SK-N-SH (cell line): ENCODE measurements around the gene TP53TG5. TPM values are rescaled to one million over a fixed set of nuclear protein-coding genes. Genes with fewer than 3 reads are reported as not detected.
A peak's percentile ranks its signal among the peaks of the same experiment; 100 is the strongest.

Experiments
- CTCF ChIA-PET: fragments of 300-600, 350-600 bp; formaldehyde crosslinking; extraction: SDS; loops from one replicate; lab custom pipeline; 2021; lab: Yijun Ruan, JAX
- POLR2A ChIA-PET: fragments of 350-600 bp; sonication (Branson Sonifier 250); formaldehyde crosslinking; extraction: SDS; loops from one replicate; lab custom pipeline; 2020; ENCODE audit warnings: antibody characterized with exemption, inconsistent platforms; lab: Yijun Ruan, JAX
- DNase-seq: peaks from one replicate; pipeline ENCODE4 v3.0.0; 2012
- H2AFZ ChIP-seq: fragments of 200-600 bp; sonication (generic); 2 replicates; pipeline ENCODE4 v1.8.1; 2016; ENCODE audit warnings: antibody characterized with exemption, mild to moderate bottlenecking, low read depth
- H3F3A ChIP-seq: fragments of 200-600 bp; sonication (generic); replicated peaks from 2 replicates; pipeline ENCODE3; 2016; ENCODE audit warnings: antibody characterized with exemption, mild to moderate bottlenecking; ENCODE audit not compliant: insufficient read depth
- H3K27ac ChIP-seq, 2 experiments: fragments of 200-500 bp in 1 of 2; fragments of 200-600 bp in 1 of 2; sonication (Bioruptor generic) in 1 of 2; sonication (generic), shearing (Covaris generic) in 1 of 2; 2 replicates each; pipeline versions ENCODE4 v1.5.1 to v1.6.1; 2014 to 2016; ENCODE audit warnings: low read depth in 2 of 2, inconsistent platforms in 1 of 2, low read length in 1 of 2, mild to moderate bottlenecking in 1 of 2, mixed read lengths in 1 of 2
- H3K27me3 ChIP-seq: fragments of 200-600 bp; sonication (generic), shearing (Covaris generic); 2 replicates; pipeline ENCODE4 v1.6.1; 2016; ENCODE audit warnings: mixed run types; ENCODE audit not compliant: insufficient read depth
- H3K36me3 ChIP-seq, 2 experiments: fragments of 200-500 bp in 1 of 2; fragments of 200-600 bp in 1 of 2; sonication (Bioruptor generic) in 1 of 2; sonication (generic) in 1 of 2; replicated peaks in 1 of 2; 2 replicates each; pipeline versions ENCODE3 to v1.5.1; 2014 to 2016; ENCODE audit warnings: low read length in 1 of 2, mild to moderate bottlenecking in 1 of 2; ENCODE audit not compliant: insufficient read depth in 2 of 2, control insufficient read depth in 1 of 2
- H3K4me1 ChIP-seq, 2 experiments: fragments of 200-500 bp in 1 of 2; fragments of 200-600 bp in 1 of 2; sonication (Bioruptor generic) in 1 of 2; sonication (generic), shearing (Covaris generic) in 1 of 2; 2 replicates each; pipeline versions ENCODE4 v1.5.1 to v1.6.1; 2014 to 2016; ENCODE audit warnings: low read depth in 1 of 2, low read length in 1 of 2, mixed run types in 1 of 2; ENCODE audit not compliant: insufficient read depth in 2 of 2, control insufficient read depth in 1 of 2
- H3K4me2 ChIP-seq: fragments of 200-600 bp; sonication (generic), shearing (Covaris generic); 2 replicates; pipeline ENCODE4 v1.6.1; 2017; ENCODE audit warnings: mixed run types
- H3K4me3 ChIP-seq, 2 experiments: fragments of 200-500 bp in 1 of 2; fragments of 200-600 bp in 1 of 2; sonication (Bioruptor generic) in 1 of 2; sonication (generic), shearing (Covaris generic) in 1 of 2; 2 replicates each; pipeline versions ENCODE4 v1.5.1 to v1.8.1; 2014 to 2016; ENCODE audit warnings: low read depth in 2 of 2, inconsistent platforms in 1 of 2, low read length in 1 of 2, mild to moderate bottlenecking in 1 of 2, mixed read lengths in 1 of 2, moderate library complexity in 1 of 2
- H3K79me2 ChIP-seq: fragments of 200-600 bp; sonication (generic); 2 replicates; pipeline ENCODE4 v1.8.1; 2017; ENCODE audit warnings: mild to moderate bottlenecking; ENCODE audit not compliant: insufficient read depth
- H3K9ac ChIP-seq: fragments of 200-600 bp; sonication (generic); 2 replicates; pipeline ENCODE4 v1.6.1; 2017; ENCODE audit warnings: mixed run types
- H3K9me2 ChIP-seq: fragments of 200-600 bp; sonication (generic); 2 replicates; pipeline ENCODE4 v1.6.1; 2017; ENCODE audit warnings: mixed run types
- H3K9me3 ChIP-seq: fragments of 200-600 bp; sonication (generic); 2 replicates; pipeline ENCODE4 v1.6.1; 2017; ENCODE audit warnings: mixed run types, mild to moderate bottlenecking, moderate library complexity
- H4K20me1 ChIP-seq: fragments of 200-600 bp; sonication (generic); 2 replicates; pipeline ENCODE4 v1.6.1; 2017; ENCODE audit warnings: mild to moderate bottlenecking, mixed run types; ENCODE audit not compliant: insufficient read depth
- CHD2 ChIP-seq: fragments of 150-350 bp; IDR thresholded peaks from 2 replicates; pipeline ENCODE4 v1.6.1; 2018; ENCODE audit warnings: low read length; ENCODE audit not compliant: partially characterized antibody
- FOSL2 ChIP-seq: IDR thresholded peaks from 2 replicates; pipeline ENCODE4 v1.4.0; 2012; ENCODE audit warnings: low read depth, mild to moderate bottlenecking, moderate library complexity, borderline replicate concordance
- FOXM1 ChIP-seq: IDR thresholded peaks from 2 replicates; pipeline ENCODE4 v1.4.0; 2012; ENCODE audit warnings: low read depth, mild to moderate bottlenecking
- GABPA ChIP-seq: IDR thresholded peaks from 2 replicates; pipeline ENCODE4 v1.4.0; 2012; ENCODE audit warnings: low read depth, mild to moderate bottlenecking
- GATA2 ChIP-seq: sonication (generic); formaldehyde crosslinking; IDR thresholded peaks from 2 replicates; pipeline ENCODE4 v1.5.0; 2020; ENCODE audit warnings: mild to moderate bottlenecking, missing genetic modification reagents
- JUND ChIP-seq: IDR thresholded peaks from 2 replicates; pipeline ENCODE4 v1.4.0; 2012
- RAD21 ChIP-seq: IDR thresholded peaks from 2 replicates; pipeline ENCODE4 v1.6.1; 2012; ENCODE audit warnings: mild to moderate bottlenecking, low read length
- RCOR1 ChIP-seq: fragments of 150-350 bp; IDR thresholded peaks from 2 replicates; pipeline ENCODE4 v1.6.1; 2017; ENCODE audit warnings: antibody characterized with exemption, low read length
- RFX5 ChIP-seq: IDR thresholded peaks from 2 replicates; pipeline ENCODE4 v1.6.1; 2012; ENCODE audit warnings: mild to moderate bottlenecking, improper control_type of control experiment, low read length
- SIN3A ChIP-seq: IDR thresholded peaks from 2 replicates; pipeline ENCODE4 v1.6.1; 2012; ENCODE audit warnings: low read depth, mild to moderate bottlenecking, low read length, moderate library complexity, borderline replicate concordance
- SMC3 ChIP-seq: IDR thresholded peaks from 2 replicates; pipeline ENCODE4 v1.6.1; 2012; ENCODE audit warnings: low read depth, low read length, improper control_type of control experiment
- TAF1 ChIP-seq: IDR thresholded peaks from 2 replicates; pipeline ENCODE4 v1.6.1; 2012; ENCODE audit warnings: low read depth, mild to moderate bottlenecking, low read length, moderate library complexity, borderline replicate concordance
- TCF12 ChIP-seq: IDR thresholded peaks from 2 replicates; pipeline ENCODE4 v1.4.0; 2012
- TEAD4 ChIP-seq: IDR thresholded peaks from 2 replicates; pipeline ENCODE4 v1.4.0; 2012; ENCODE audit warnings: mild to moderate bottlenecking, borderline replicate concordance; ENCODE audit not compliant: insufficient read depth
- WGBS: methylation state at CpG from one replicate; pipeline ENCODE4 v1.1.6; 2017; ENCODE audit warnings: low lambda C conversion rate; 5-methylcytosine and 5-hydroxymethylcytosine counted together
- polyA plus RNA-seq, 3 experiments: library from polyadenylated mRNA; depleted of rRNA; stranded (reverse); fragments of >200 nt; gene quantifications; 2 replicates each; pipeline ENCODE4 v1.2.3, GENCODE V29; 2012
- TF ChIP-seq, protein P1 (sequence below): IDR thresholded peaks from 2 replicates; pipeline ENCODE4 v1.6.1; 2012; ENCODE audit warnings: mild to moderate bottlenecking, low read depth, low read length, moderate library complexity
- TF ChIP-seq, protein P2 (sequence below): IDR thresholded peaks from 2 replicates; pipeline ENCODE4 v1.4.0; 2012; ENCODE audit warnings: low read depth
- TF ChIP-seq, protein P3 (sequence below): fragments of 200-600 bp; sonication (generic); IDR thresholded peaks from 2 replicates; pipeline ENCODE4 v1.6.1; 2017; ENCODE audit warnings: antibody characterized with exemption, mild to moderate bottlenecking, moderate library complexity
- TF ChIP-seq, protein P4 (sequence below): IDR thresholded peaks from 2 replicates; pipeline ENCODE4 v1.4.0; 2012; ENCODE audit warnings: low read depth, borderline replicate concordance
- TF ChIP-seq, protein P5 (sequence below): fragments of 150-350 bp; IDR thresholded peaks from 2 replicates; pipeline ENCODE4 v1.6.1; 2017; ENCODE audit warnings: antibody characterized with exemption, low read length, low read depth, borderline replicate concordance

TP53TG5 gene
- polyA plus RNA-seq, 1 of the 3 experiments (the other 2 are of a cell fraction): not detected

DNA sequence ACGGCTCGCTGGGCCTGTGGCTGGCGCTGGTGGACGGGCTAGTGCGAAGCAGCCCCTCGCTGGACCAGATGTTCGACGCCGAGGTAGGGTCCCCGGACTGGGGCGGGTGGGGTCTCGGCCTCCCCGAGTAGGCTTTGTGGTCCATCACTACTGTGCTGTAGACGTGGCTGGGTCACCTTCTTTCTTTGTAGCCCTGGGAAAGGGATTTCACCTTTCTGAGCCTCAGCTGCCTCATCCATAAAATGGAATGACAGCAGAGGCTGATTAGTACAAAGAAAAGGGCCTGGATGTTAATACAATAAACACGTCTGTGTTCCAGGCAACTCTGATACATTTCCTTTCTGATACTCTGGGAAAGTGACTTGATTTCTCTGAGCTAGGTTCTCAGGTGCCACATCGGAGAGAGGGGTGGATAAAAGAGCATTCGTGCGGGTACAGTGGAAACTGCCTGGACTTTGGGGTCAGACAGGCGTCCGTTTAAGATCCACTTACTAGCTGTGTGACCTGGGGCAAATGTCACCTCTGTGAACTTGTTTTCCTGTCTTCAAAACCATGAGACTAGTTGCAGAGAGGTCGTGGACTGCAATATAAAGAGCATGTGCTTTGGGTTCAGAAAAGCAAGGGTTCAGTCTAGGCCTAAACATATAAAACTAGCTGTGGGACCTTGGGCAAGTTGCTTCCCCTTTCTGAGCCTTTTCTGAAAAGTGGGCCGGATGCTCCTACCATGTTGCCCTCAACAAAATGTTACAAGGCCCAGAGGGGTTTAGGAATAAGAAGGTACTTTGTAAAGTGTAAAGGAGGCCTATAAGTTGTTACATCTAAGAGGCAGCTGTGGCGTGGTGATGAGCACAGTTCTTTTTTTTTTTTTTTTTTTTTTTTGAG is 14.3 kb downstream of the TP53TG5 start (continued):
- TF ChIP-seq, protein P1, sequence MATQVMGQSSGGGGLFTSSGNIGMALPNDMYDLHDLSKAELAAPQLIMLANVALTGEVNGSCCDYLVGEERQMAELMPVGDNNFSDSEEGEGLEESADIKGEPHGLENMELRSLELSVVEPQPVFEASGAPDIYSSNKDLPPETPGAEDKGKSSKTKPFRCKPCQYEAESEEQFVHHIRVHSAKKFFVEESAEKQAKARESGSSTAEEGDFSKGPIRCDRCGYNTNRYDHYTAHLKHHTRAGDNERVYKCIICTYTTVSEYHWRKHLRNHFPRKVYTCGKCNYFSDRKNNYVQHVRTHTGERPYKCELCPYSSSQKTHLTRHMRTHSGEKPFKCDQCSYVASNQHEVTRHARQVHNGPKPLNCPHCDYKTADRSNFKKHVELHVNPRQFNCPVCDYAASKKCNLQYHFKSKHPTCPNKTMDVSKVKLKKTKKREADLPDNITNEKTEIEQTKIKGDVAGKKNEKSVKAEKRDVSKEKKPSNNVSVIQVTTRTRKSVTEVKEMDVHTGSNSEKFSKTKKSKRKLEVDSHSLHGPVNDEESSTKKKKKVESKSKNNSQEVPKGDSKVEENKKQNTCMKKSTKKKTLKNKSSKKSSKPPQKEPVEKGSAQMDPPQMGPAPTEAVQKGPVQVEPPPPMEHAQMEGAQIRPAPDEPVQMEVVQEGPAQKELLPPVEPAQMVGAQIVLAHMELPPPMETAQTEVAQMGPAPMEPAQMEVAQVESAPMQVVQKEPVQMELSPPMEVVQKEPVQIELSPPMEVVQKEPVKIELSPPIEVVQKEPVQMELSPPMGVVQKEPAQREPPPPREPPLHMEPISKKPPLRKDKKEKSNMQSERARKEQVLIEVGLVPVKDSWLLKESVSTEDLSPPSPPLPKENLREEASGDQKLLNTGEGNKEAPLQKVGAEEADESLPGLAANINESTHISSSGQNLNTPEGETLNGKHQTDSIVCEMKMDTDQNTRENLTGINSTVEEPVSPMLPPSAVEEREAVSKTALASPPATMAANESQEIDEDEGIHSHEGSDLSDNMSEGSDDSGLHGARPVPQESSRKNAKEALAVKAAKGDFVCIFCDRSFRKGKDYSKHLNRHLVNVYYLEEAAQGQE: no peak
- TF ChIP-seq RAD21 (no peak), FOSL2 (no peak), GATA2 (CRISPR knock-in tag) (no peak)

DNA sequence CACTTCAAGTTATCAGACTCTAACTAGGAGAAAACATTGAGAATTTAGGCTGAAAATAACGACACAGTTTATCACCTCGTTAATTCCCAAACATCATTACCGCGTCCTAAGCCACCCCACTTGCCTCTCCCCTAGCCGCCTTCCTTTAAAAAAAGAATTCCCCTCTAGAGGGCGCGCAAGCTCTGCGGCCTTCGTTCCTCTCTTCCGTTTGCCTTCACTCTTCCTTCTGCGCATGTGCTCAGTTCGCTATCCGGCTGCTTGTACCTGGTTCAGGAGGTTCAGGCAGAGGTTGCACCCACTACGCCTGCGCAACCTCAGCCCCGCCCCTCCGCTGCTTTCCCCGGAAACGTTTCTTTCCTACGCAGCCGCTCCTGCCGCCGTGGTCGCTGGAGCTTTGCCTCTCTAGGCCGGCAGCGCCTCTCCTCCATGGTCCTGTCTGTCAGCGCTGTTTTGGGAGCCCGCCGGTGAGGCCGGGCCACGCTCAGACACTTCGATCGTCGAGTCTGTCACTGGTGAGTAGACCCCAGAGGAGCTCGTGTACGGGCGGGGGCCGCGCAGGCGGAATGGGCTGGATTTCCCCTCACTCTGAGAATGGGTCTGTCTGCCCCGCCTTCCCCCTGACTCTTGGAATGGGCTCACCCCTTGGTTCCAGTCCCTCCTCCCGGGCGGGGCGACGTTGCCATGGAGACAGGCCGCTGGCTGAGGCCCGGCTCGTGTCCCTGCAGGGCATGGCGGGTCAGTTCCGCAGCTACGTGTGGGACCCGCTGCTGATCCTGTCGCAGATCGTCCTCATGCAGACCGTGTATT is 15.1 kb downstream of the TP53TG5 start, which contains the start of gene SYS1:
Gene SYS1, plus strand, starts transcription at position 353 of the 807 bp plus-strand sequence. Its CDS starts 376 bp downstream, at position 729.
- H3F3A ChIP-seq: no peaks in the 10 kb centered on the region
- H2AFZ ChIP-seq: peak within 1 kb of the TSS; percentile 90; the same call in 1 of the 2 replicates
- 2% methylated on average over 28 of the region's 55 CpGs for WGBS
- peaks cover 27% of the 10 kb centered on the region for H3K79me2 ChIP-seq
- peak within 1 kb of the TSS; percentile 80 to 92 for H3K4me3 ChIP-seq
- H3K27me3 ChIP-seq: no peaks in the 10 kb centered on the region
- peak within 1 kb of the TSS; percentile 91 to 97 for H3K27ac ChIP-seq
- H3K4me2 ChIP-seq: peak within 1 kb of the TSS; percentile 92
- H3K9me3 ChIP-seq: no peaks in the 10 kb centered on the region
- H3K4me1 ChIP-seq: peaks cover 0 to 11% of the 10 kb centered on the region in 2 experiments; a peak in 2 of 4 replicates
- peak; percentile 96 for DNase-seq
- H3K36me3 ChIP-seq: peaks cover 21 to 30% of the 10 kb centered on the region in 2 experiments
- H3K9ac ChIP-seq: peak within 1 kb of the TSS; percentile 85
- no peaks in the 10 kb centered on the region for H3K9me2 ChIP-seq
- H4K20me1 ChIP-seq: no peaks in the 10 kb centered on the region
- ChIA-PET CTCF (interaction anchor here (0.6 to 6.4 kb wide), 45 partner anchors 9 to 477 kb away, joined by 3 to 80 read pairs (median 5); partner anchors contain the start of genes SDC4 and WFDC2), POLR2A (interaction anchor here (0.6 to 2.5 kb wide), 14 partner anchors 9 to 478 kb away, joined by 3 to 21 read pairs (median 4); partner anchors contain the start of genes PIGT and YWHAB)
- TF ChIP-seq, protein P2, sequence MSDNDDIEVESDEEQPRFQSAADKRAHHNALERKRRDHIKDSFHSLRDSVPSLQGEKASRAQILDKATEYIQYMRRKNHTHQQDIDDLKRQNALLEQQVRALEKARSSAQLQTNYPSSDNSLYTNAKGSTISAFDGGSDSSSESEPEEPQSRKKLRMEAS: no peak; the same call in 1 of the 2 replicates
- TF ChIP-seq SMC3 (peak; percentile 72), TEAD4 (no peak), SIN3A (peak; percentile 62), RCOR1 (no peak), TCF12 (peak; percentile 16; the same call in 1 of the 2 replicates), TAF1 (0 out of 2 replicates have a peak, but pooled peaks have one; percentile 50), JUND (no peak), GABPA (peak; percentile 84), RFX5 (no peak), FOXM1 (no peak), FOSL2 (no peak), RAD21 (peak; percentile 87), CHD2 (peak; percentile 59)
- TF ChIP-seq, protein P3, sequence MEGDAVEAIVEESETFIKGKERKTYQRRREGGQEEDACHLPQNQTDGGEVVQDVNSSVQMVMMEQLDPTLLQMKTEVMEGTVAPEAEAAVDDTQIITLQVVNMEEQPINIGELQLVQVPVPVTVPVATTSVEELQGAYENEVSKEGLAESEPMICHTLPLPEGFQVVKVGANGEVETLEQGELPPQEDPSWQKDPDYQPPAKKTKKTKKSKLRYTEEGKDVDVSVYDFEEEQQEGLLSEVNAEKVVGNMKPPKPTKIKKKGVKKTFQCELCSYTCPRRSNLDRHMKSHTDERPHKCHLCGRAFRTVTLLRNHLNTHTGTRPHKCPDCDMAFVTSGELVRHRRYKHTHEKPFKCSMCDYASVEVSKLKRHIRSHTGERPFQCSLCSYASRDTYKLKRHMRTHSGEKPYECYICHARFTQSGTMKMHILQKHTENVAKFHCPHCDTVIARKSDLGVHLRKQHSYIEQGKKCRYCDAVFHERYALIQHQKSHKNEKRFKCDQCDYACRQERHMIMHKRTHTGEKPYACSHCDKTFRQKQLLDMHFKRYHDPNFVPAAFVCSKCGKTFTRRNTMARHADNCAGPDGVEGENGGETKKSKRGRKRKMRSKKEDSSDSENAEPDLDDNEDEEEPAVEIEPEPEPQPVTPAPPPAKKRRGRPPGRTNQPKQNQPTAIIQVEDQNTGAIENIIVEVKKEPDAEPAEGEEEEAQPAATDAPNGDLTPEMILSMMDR: peak; percentile 88
- TF ChIP-seq, protein P4, sequence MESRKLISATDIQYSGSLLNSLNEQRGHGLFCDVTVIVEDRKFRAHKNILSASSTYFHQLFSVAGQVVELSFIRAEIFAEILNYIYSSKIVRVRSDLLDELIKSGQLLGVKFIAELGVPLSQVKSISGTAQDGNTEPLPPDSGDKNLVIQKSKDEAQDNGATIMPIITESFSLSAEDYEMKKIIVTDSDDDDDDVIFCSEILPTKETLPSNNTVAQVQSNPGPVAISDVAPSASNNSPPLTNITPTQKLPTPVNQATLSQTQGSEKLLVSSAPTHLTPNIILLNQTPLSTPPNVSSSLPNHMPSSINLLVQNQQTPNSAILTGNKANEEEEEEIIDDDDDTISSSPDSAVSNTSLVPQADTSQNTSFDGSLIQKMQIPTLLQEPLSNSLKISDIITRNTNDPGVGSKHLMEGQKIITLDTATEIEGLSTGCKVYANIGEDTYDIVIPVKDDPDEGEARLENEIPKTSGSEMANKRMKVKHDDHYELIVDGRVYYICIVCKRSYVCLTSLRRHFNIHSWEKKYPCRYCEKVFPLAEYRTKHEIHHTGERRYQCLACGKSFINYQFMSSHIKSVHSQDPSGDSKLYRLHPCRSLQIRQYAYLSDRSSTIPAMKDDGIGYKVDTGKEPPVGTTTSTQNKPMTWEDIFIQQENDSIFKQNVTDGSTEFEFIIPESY: no peak
- TF ChIP-seq, protein P5, sequence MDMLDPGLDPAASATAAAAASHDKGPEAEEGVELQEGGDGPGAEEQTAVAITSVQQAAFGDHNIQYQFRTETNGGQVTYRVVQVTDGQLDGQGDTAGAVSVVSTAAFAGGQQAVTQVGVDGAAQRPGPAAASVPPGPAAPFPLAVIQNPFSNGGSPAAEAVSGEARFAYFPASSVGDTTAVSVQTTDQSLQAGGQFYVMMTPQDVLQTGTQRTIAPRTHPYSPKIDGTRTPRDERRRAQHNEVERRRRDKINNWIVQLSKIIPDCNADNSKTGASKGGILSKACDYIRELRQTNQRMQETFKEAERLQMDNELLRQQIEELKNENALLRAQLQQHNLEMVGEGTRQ: no peak
